ENCODE data around the gene SPIN1. TPM values are rescaled to one million over a fixed set of nuclear protein-coding genes. Genes with fewer than 3 reads are reported as not detected.

Gene SPIN1
- polyA plus RNA-seq, 1 experiment = 119 TPM

DNA sequence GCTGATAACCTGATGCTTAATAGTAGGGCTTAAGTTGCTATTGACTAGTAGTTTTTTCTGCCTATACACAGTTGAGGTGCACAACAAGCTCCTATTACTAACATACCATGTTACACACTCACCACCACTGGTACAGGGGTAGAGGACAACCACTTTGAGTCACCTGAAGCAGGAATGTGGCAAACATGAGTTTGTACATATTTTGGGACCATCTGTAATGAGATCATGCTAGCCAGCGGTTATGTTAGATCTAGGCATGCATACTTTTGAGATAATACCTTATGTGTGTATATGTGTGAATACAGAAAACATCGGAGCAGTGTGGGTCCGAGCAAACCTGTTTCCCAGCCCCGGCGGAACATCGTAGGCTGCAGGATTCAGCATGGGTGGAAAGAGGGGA, 73.9 kb downstream of the SPIN1 start:
- POLR2A ChIA-PET = no interaction called here
- TF ChIP-seq, protein P1, sequence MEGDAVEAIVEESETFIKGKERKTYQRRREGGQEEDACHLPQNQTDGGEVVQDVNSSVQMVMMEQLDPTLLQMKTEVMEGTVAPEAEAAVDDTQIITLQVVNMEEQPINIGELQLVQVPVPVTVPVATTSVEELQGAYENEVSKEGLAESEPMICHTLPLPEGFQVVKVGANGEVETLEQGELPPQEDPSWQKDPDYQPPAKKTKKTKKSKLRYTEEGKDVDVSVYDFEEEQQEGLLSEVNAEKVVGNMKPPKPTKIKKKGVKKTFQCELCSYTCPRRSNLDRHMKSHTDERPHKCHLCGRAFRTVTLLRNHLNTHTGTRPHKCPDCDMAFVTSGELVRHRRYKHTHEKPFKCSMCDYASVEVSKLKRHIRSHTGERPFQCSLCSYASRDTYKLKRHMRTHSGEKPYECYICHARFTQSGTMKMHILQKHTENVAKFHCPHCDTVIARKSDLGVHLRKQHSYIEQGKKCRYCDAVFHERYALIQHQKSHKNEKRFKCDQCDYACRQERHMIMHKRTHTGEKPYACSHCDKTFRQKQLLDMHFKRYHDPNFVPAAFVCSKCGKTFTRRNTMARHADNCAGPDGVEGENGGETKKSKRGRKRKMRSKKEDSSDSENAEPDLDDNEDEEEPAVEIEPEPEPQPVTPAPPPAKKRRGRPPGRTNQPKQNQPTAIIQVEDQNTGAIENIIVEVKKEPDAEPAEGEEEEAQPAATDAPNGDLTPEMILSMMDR (IDR thresholded peaks at IDR 0.05; ENCODE audit: low read depth, low read length) = no peak
- Histone ChIP-seq H3K9me3 (ENCODE audit: control insufficient read depth, insufficient read depth, low read length) (no peaks in the 10 kb centered on the region), H3K4me3 (ENCODE audit: low read depth, low read length) (no peak overlapping the region), H3K27ac (ENCODE audit: low read depth, low read length) (no peak overlapping the region), H3K27me3 (ENCODE audit: control insufficient read depth, insufficient read depth, low read length) (no peaks in the 10 kb centered on the region)
- CTCF ChIA-PET = no interaction called here
- no peak for DNase-seq (ENCODE audit: low read depth, low spot score)

- TF ChIP-seq, protein P1 (IDR thresholded peaks at IDR 0.05; ENCODE audit: low read depth, low read length) = no peak
- CTCF ChIA-PET = interaction anchor here (0.7 kb wide), 1 partner anchor 114 kb away, joined by 3 read pairs; no protein-coding TSS in a partner anchor
Observed at GRCh38 chr9:88464851-88465250, 76.6 kb downstream of the SPIN1 start.

GRCh38 chr9:88468226-88468625, 80.0 kb downstream of the SPIN1 start:
- CTCF ChIA-PET = no interaction called here
- POLR2A ChIA-PET = no interaction called here
- H3K9me3 ChIP-seq (ENCODE audit: control insufficient read depth, insufficient read depth, low read length) = no peaks in the 10 kb centered on the region; the same call in 1 of the 2 replicates
- no peaks in the 10 kb centered on the region for H3K27me3 ChIP-seq (ENCODE audit: control insufficient read depth, insufficient read depth, low read length)
- no peak overlapping the region for H3K27ac ChIP-seq (ENCODE audit: low read depth, low read length)
- H3K4me3 ChIP-seq (ENCODE audit: low read depth, low read length) = no peak overlapping the region
- no peak for DNase-seq (ENCODE audit: low read depth, low spot score)
- TF ChIP-seq, protein P1 (IDR thresholded peaks at IDR 0.05; ENCODE audit: low read depth, low read length) = no peak

More at GRCh38 chr9:88464851-88465250, 76.6 kb downstream of the SPIN1 start:
- no peaks in the 10 kb centered on the region for H3K27me3 ChIP-seq (ENCODE audit: control insufficient read depth, insufficient read depth, low read length)
- POLR2A ChIA-PET = no interaction called here
- DNase-seq (ENCODE audit: low read depth, low spot score) = no peak
- H3K4me3 ChIP-seq (ENCODE audit: low read depth, low read length) = no peak overlapping the region
- H3K27ac ChIP-seq (ENCODE audit: low read depth, low read length) = no peak overlapping the region
- H3K9me3 ChIP-seq (ENCODE audit: control insufficient read depth, insufficient read depth, low read length) = no peaks in the 10 kb centered on the region; the same call in 1 of the 2 replicates

- H3K27me3 ChIP-seq (ENCODE audit: control insufficient read depth, insufficient read depth, low read length) = no peaks in the 10 kb centered on the region
- ChIA-PET POLR2A (interaction anchor here (0.8 kb wide), 1 partner anchor 68 kb away, joined by 7 read pairs; no protein-coding TSS in a partner anchor), CTCF (interaction anchor here (1.1 kb wide), 1 partner anchor 102 kb away, joined by 4 read pairs; no protein-coding TSS in a partner anchor)
- TF ChIP-seq, protein P1 (IDR thresholded peaks at IDR 0.05; ENCODE audit: low read depth, low read length) = no peak
- no peaks in the 10 kb centered on the region for H3K9me3 ChIP-seq (ENCODE audit: control insufficient read depth, insufficient read depth, low read length)
- no peak overlapping the region for H3K4me3 ChIP-seq (ENCODE audit: low read depth, low read length)
- H3K27ac ChIP-seq (ENCODE audit: low read depth, low read length) = peak overlapping the region; percentile 77
- DNase-seq (ENCODE audit: low read depth, low spot score) = no peak
Observed at GRCh38 chr9:88476491-88477271, 88.4 kb downstream of the SPIN1 start.

- peak; percentile 82 for DNase-seq (ENCODE audit: low read depth, low spot score)
- H3K4me3 ChIP-seq (ENCODE audit: low read depth, low read length) = no peak overlapping the region
- CTCF ChIA-PET = no interaction called here
Observed at GRCh38 chr9:88477300-88477751, 89.1 kb downstream of the SPIN1 start.

More at GRCh38 chr9:88477300-88477751, 89.1 kb downstream of the SPIN1 start:
- TF ChIP-seq, protein P1 (IDR thresholded peaks at IDR 0.05; ENCODE audit: low read depth, low read length) = no peak
- Histone ChIP-seq H3K9me3 (ENCODE audit: control insufficient read depth, insufficient read depth, low read length) (no peaks in the 10 kb centered on the region), H3K27ac (ENCODE audit: low read depth, low read length) (peak overlapping the region; percentile 77), H3K27me3 (ENCODE audit: control insufficient read depth, insufficient read depth, low read length) (no peaks in the 10 kb centered on the region)
- POLR2A ChIA-PET = no interaction called here
